CD4-positive, CD25-positive, alpha-beta regulatory T cell (primary cell): ENCODE measurements around the gene PPP2R5E. TPM values are rescaled to one million over a fixed set of nuclear protein-coding genes. Genes with fewer than 3 reads are reported as not detected.

Experiments used
- ATAC-seq, 2 donors: fragments of 150-1000 bp; cut with Tn5 transposase; one replicate each; pipeline ENCODE4 v1.10.0; 2021; ENCODE audit warnings: low read depth in 2 of 2, moderate number of reproducible peaks in 2 of 2, moderate library complexity in 1 of 2
- DNase-seq, 3 donors: peaks; one replicate each; pipeline versions ENCODE4 v3.0.0 to v3.0.0-alpha.2; 2012 to 2022; ENCODE audit warnings: mixed read lengths in 1 of 3
- H3K27ac ChIP-seq: one replicate; pipeline ENCODE4 v1.7.0; 2013; ENCODE audit warnings: mild to moderate bottlenecking, low read length; ENCODE audit not compliant: insufficient read depth, poor library complexity, severe bottlenecking
- H3K27me3 ChIP-seq: one replicate; pipeline ENCODE4 v1.7.0; 2013; ENCODE audit warnings: low read length; ENCODE audit not compliant: control insufficient read depth, insufficient read depth
- H3K36me3 ChIP-seq: one replicate; pipeline ENCODE4 v1.7.0; 2013; ENCODE audit warnings: mild to moderate bottlenecking, low read length, moderate library complexity; ENCODE audit not compliant: control insufficient read depth, insufficient read depth
- H3K4me1 ChIP-seq: 2 replicates; pipeline ENCODE4 v1.7.0; 2013; ENCODE audit warnings: mild to moderate bottlenecking, low read length; ENCODE audit not compliant: insufficient read depth, control insufficient read depth, poor library complexity, severe bottlenecking
- H3K4me3 ChIP-seq: one replicate; pipeline ENCODE4 v1.7.0; 2013; ENCODE audit warnings: low read depth, mild to moderate bottlenecking, low read length, moderate library complexity
- H3K9me3 ChIP-seq, 2 experiments: 1 replicate in 1 of 2; 2 replicates in 1 of 2; pipeline ENCODE4 v1.7.0; 2013; ENCODE audit warnings: low read length in 2 of 2, mild to moderate bottlenecking in 1 of 2, moderate library complexity in 1 of 2; ENCODE audit not compliant: control insufficient read depth in 2 of 2
- H3K27ac Mint-ChIP-seq, 3 donors: one replicate each; pipeline ENCODE4 v1.8.0; 2020 to 2022; ENCODE audit warnings: mild to moderate bottlenecking in 3 of 3, mixed read lengths in 3 of 3, moderate library complexity in 2 of 3
- H3K27me3 Mint-ChIP-seq: one replicate; pipeline ENCODE4 v1.8.0; 2022; ENCODE audit warnings: mild to moderate bottlenecking, mixed read lengths
- H3K36me3 Mint-ChIP-seq: one replicate; pipeline ENCODE4 v1.8.0; 2020; ENCODE audit warnings: mixed read lengths
- H3K4me1 Mint-ChIP-seq, 4 donors: one replicate each; pipeline ENCODE4 v1.8.0; 2020 to 2022; ENCODE audit warnings: mixed read lengths in 4 of 4, mild to moderate bottlenecking in 1 of 4
- H3K4me3 Mint-ChIP-seq, 4 donors: one replicate each; pipeline ENCODE4 v1.8.0; 2020 to 2022; ENCODE audit warnings: mild to moderate bottlenecking in 4 of 4, mixed read lengths in 4 of 4, moderate library complexity in 3 of 4
- H3K9me3 Mint-ChIP-seq, 7 donors: one replicate each; pipeline ENCODE4 v1.8.0; 2020 to 2022; ENCODE audit warnings: mixed read lengths in 7 of 7, mild to moderate bottlenecking in 3 of 7, moderate library complexity in 2 of 7
- polyA plus RNA-seq, 4 donors: library from polyadenylated mRNA; unstranded; fragments of 300-500 nt; fragmentation: Illumina TruSeq; gene quantifications; one replicate each; pipeline ENCODE4 v1.2.3, GENCODE V29; 2021
- total RNA-seq: library from RNA; stranded (reverse); gene quantifications from one replicate; pipeline ENCODE4 v1.2.3, GENCODE V29; 2022

PPP2R5E gene
- total and polyA plus RNA-seq, 5 donors from 2014 or later, result 31.2 to 50.3 (median 35.2) TPM

- Mint-ChIP-seq H3K4me3 (no peak overlapping the region), H3K4me1 (no peaks in the 10 kb centered on the region), H3K27ac (no peak overlapping the region), H3K27me3 (peaks cover 31% of the 10 kb centered on the region), H3K9me3 (peaks cover 0 to 4% (median 0%) of the 10 kb centered on the region in 7 donors), H3K36me3 (no peaks in the 10 kb centered on the region)
- ATAC-seq (no peak), DNase-seq (no peak)
- no peaks in the 10 kb centered on the region for H3K4me1 ChIP-seq
- H3K27ac ChIP-seq, result no peak overlapping the region
- H3K36me3 ChIP-seq, result no peaks in the 10 kb centered on the region
- no peak overlapping the region for H3K4me3 ChIP-seq
- peaks cover 10% of the 10 kb centered on the region for H3K27me3 ChIP-seq
- H3K9me3 ChIP-seq, result no peaks in the 10 kb centered on the region
Measured at GRCh38 chr14:63328787-63329737, 214.1 kb downstream of the PPP2R5E start.

- Mint-ChIP-seq H3K9me3 (peaks cover 0 to 1% (median 0%) of the 10 kb centered on the region in 7 donors), H3K36me3 (no peaks in the 10 kb centered on the region), H3K4me1 (no peaks in the 10 kb centered on the region), H3K27ac (no peak overlapping the region), H3K27me3 (peaks cover 34% of the 10 kb centered on the region), H3K4me3 (no peak overlapping the region)
- Histone ChIP-seq H3K36me3 (no peaks in the 10 kb centered on the region), H3K4me3 (no peak overlapping the region), H3K4me1 (no peaks in the 10 kb centered on the region), H3K9me3 (no peaks in the 10 kb centered on the region), H3K27me3 (peaks cover 10% of the 10 kb centered on the region), H3K27ac (no peak overlapping the region)
- DNase-seq (no peak), ATAC-seq (no peak)
Measured at GRCh38 chr14:63326840-63327239, 216.3 kb downstream of the PPP2R5E start.

GRCh38 chr14:63322897-63323573 is 220.1 kb downstream of the PPP2R5E start:
- Mint-ChIP-seq H3K27ac (no peak overlapping the region), H3K9me3 (peaks cover 0 to 1% (median 0%) of the 10 kb centered on the region in 7 donors), H3K4me1 (no peaks in the 10 kb centered on the region), H3K27me3 (peaks cover 33% of the 10 kb centered on the region), H3K4me3 (no peak overlapping the region), H3K36me3 (no peaks in the 10 kb centered on the region)
- Histone ChIP-seq H3K36me3 (no peaks in the 10 kb centered on the region), H3K9me3 (no peaks in the 10 kb centered on the region), H3K4me1 (no peaks in the 10 kb centered on the region), H3K27me3 (peaks cover 6% of the 10 kb centered on the region), H3K27ac (no peak overlapping the region), H3K4me3 (no peak overlapping the region)
- DNase-seq (no peak), ATAC-seq (no peak)

- Histone ChIP-seq H3K4me3 (no peak overlapping the region), H3K27me3 (peaks cover 5% of the 10 kb centered on the region), H3K4me1 (no peaks in the 10 kb centered on the region), H3K9me3 (no peaks in the 10 kb centered on the region), H3K36me3 (no peaks in the 10 kb centered on the region), H3K27ac (no peak overlapping the region)
- Mint-ChIP-seq H3K4me1 (no peaks in the 10 kb centered on the region), H3K4me3 (no peak overlapping the region), H3K9me3 (peaks cover 0 to 1% (median 0%) of the 10 kb centered on the region in 7 donors), H3K36me3 (no peaks in the 10 kb centered on the region), H3K27ac (no peak overlapping the region), H3K27me3 (peaks cover 33% of the 10 kb centered on the region)
- no peak for ATAC-seq
- DNase-seq, result no peak
Measured at GRCh38 chr14:63322472-63322871, 220.7 kb downstream of the PPP2R5E start.

Other genes with a start within 250 kb of the PPP2R5E start
- gene GPHB5, start 224.4 kb downstream of the PPP2R5E start, total RNA-seq, result not detected
- gene GPHB5, start 224.4 kb downstream of the PPP2R5E start, polyA plus RNA-seq, result not detected
- gene WDR89, start 98.5 kb upstream of the PPP2R5E start, total RNA-seq, result 14.6 TPM
- gene WDR89, start 98.5 kb upstream of the PPP2R5E start, polyA plus RNA-seq, result 10 to 100 TPM; 15.5 to 21.5 (median 20.2) TPM
- 25.0 TPM for gene SGPP1, start 184.7 kb upstream of the PPP2R5E start, total RNA-seq
- gene SGPP1, start 184.7 kb upstream of the PPP2R5E start, polyA plus RNA-seq, result 10 to 100 TPM; 24.9 to 38.6 (median 34.2) TPM